Esophagus muscularis mucosa (tissue), 4 donors: ENCODE measurements around the gene TNPO1. TPM values are rescaled to one million over a fixed set of nuclear protein-coding genes. Genes with fewer than 3 reads are reported as not detected.

ENCODE experiments used
- DNase-seq: peaks from one replicate; pipeline ENCODE4 v3.0.0-alpha.2; 2017; ENCODE audit errors: extremely low spot score
- H3K27ac ChIP-seq, 4 donors: fragments of 200-600 bp; sonication (generic); replicated peaks in 1 of 4; 1 replicate in 3 of 4; 2 replicates in 1 of 4; pipeline ENCODE4 v1.5.1; 2016 to 2019; ENCODE audit warnings: mild to moderate bottlenecking in 1 of 4
- H3K27me3 ChIP-seq, 4 donors: fragments of 200-600 bp; sonication (generic); one replicate each; pipeline versions ENCODE4 v1.5.1 to v1.6.0; 2016 to 2019
- H3K36me3 ChIP-seq, 4 donors: fragments of 200-600 bp; sonication (generic); one replicate each; pipeline ENCODE4 v1.5.1; 2016 to 2019
- H3K4me1 ChIP-seq, 4 donors: fragments of 200-600 bp; sonication (generic); one replicate each; pipeline ENCODE4 v1.5.1; 2016 to 2019
- H3K4me3 ChIP-seq, 4 donors: fragments of 200-600 bp; sonication (generic); 1 replicate in 2 of 4; 2 replicates in 2 of 4; pipeline ENCODE4 v1.5.1; 2016 to 2019; ENCODE audit warnings: mild to moderate bottlenecking in 4 of 4, moderate library complexity in 1 of 4
- H3K9me3 ChIP-seq, 4 donors: fragments of 200-600 bp; sonication (generic); 1 replicate in 3 of 4; 2 replicates in 1 of 4; pipeline ENCODE4 v1.5.1; 2016 to 2019
- CTCF ChIP-seq, 3 experiments: fragments of 200-600 bp in 2 of 3; fragments of 450-650 bp in 1 of 3; sonication (generic) in 2 of 3; IDR thresholded peaks; one replicate each; pipeline ENCODE4 v1.5.1; 2017 to 2019; ENCODE audit warnings: antibody characterized with exemption in 3 of 3, mild to moderate bottlenecking in 2 of 3, moderate library complexity in 1 of 3
- EP300 ChIP-seq: sonication (generic); formaldehyde crosslinking; IDR thresholded peaks from one replicate; pipeline ENCODE4 v1.6.1; 2017; ENCODE audit warnings: antibody characterized with exemption
- POLR2A ChIP-seq: fragments of 450-650 bp; IDR thresholded peaks from one replicate; pipeline ENCODE4 v1.6.1; 2017; ENCODE audit warnings: antibody characterized with exemption, moderate library complexity, mild to moderate bottlenecking, low read depth
- POLR2AphosphoS5 ChIP-seq, 2 donors: sonication (generic); formaldehyde crosslinking; IDR thresholded peaks; one replicate each; pipeline ENCODE4 v1.6.1; 2017; ENCODE audit warnings: antibody characterized with exemption in 2 of 2
- WGBS: methylation state at CpG from one replicate; pipeline ENCODE4 v1.1.5; 2018; 5-methylcytosine and 5-hydroxymethylcytosine counted together
- intact Hi-C: fragments of 100-400 bp; cut with DNase I; formaldehyde crosslinking; loops from one replicate; pipeline ENCODE4 v1.15.1; 2023
- total RNA-seq, 4 donors: library from RNA; depleted of rRNA; stranded (reverse); fragments of >200 nt; gene quantifications; one replicate each; pipeline versions ENCODE4 v1.1.0 to v1.2.1, GENCODE V29; 2016

The TNPO1 gene
- total RNA-seq, 4 donors from 2014 or later = 67.8 to 81.8 (median 71.3) TPM

- WGBS = 99% methylated on average over 2 of the region's 2 CpGs
- no peak for DNase-seq
- Histone ChIP-seq H3K36me3 (no peaks in the 10 kb centered on the region), H3K27ac (no peak overlapping the region), H3K4me1 (peaks cover 39 to 79% (median 64%) of the 10 kb centered on the region in 4 donors), H3K27me3 (no peaks in the 10 kb centered on the region), H3K9me3 (no peaks in the 10 kb centered on the region), H3K4me3 (no peak overlapping the region)
- TF ChIP-seq EP300 (no peak), POLR2A (no peak)
- intact Hi-C loops = loop anchor here (10.0 kb wide), 1 partner anchor 482 kb away; no protein-coding TSS in a partner anchor
Observed at GRCh38 chr5:72846483-72846882, 30.0 kb downstream of the TNPO1 start.

DNA sequence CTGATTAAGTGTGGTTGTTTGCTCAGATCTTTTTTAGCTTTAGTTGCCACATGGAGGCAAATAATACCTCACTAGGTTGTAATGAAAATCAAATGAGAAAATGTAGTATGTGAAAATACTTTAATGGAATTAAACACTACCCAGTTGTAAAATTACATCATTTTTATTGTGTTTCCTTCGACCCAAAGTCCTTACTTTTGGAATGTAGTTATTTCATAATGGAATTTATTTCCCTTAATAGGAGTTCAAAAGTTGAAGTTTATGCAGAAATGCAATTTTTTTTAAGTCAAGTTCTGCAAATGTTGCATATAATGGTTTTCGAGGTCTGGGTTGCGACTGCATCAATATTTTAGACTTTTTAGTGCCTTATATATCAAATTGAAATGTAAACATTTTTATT lies 31.0 kb downstream of the TNPO1 start:
- peak overlapping the region in 3 of 4 donors; percentile 83 to 96 (median 86) for H3K27ac ChIP-seq
- H3K4me3 ChIP-seq = peak overlapping the region; percentile 71 to 90 (median 84)
- DNase-seq = no peak
- H3K36me3 ChIP-seq = no peaks in the 10 kb centered on the region
- no peaks in the 10 kb centered on the region for H3K27me3 ChIP-seq
- intact Hi-C loops = loop anchor here (10.0 kb wide), 1 partner anchor 483 kb away; no protein-coding TSS in a partner anchor
- no peak for TF ChIP-seq EP300
- no peak for TF ChIP-seq CTCF (IDR thresholded peaks at IDR 0.05)
- TF ChIP-seq POLR2A = no peak
- TF ChIP-seq POLR2AphosphoS5 (IDR thresholded peaks at IDR 0.05) = no peak
- no peaks in the 10 kb centered on the region for H3K9me3 ChIP-seq
- WGBS = 5% methylated on average over 3 of the region's 3 CpGs
- peaks cover 40 to 81% (median 64%) of the 10 kb centered on the region in 4 donors for H3K4me1 ChIP-seq

DNA sequence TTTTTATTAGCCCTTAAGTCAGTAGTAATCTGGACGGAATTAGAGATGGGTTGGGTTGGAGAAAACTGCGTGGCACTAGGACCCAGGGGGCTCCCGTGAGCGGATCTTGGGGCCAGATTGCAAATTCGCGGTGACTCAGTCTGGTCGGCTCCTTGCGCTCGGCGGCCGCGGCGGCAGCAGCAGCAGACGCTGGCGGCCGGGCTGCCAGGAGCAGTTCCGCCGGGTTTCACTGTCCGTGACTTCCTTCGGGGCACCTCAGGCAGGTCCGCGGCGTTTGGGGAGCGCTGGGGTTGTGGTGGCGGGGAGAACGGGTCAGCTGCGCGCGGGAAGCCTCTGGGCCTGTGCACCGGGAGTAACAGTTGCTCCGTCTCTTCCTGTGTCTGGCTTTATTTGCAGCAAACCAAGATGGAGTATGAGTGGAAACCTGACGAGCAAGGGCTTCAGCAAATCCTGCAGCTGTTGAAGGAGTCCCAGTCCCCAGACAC lies 31.6 kb downstream of the TNPO1 start:
- peak overlapping the region; percentile 83 to 96 (median 88) for H3K27ac ChIP-seq
- TF ChIP-seq POLR2AphosphoS5 (IDR thresholded peaks at IDR 0.05) (peak; percentile 93 to 96), EP300 (no peak), CTCF (IDR thresholded peaks at IDR 0.05) (peak in 1 of 3 experiments; percentile 25), POLR2A (peak; percentile 81)
- H3K4me1 ChIP-seq = peaks cover 42 to 81% (median 64%) of the 10 kb centered on the region in 4 donors
- 12% methylated on average over 11 of the region's 32 CpGs for WGBS
- intact Hi-C loops = loop anchor here (10.0 kb wide), 1 partner anchor 483 kb away; no protein-coding TSS in a partner anchor
- DNase-seq = peak; percentile 94
- H3K27me3 ChIP-seq = no peaks in the 10 kb centered on the region
- no peaks in the 10 kb centered on the region for H3K9me3 ChIP-seq
- H3K36me3 ChIP-seq = no peaks in the 10 kb centered on the region
- peak overlapping the region; percentile 71 to 90 (median 84) for H3K4me3 ChIP-seq

DNA sequence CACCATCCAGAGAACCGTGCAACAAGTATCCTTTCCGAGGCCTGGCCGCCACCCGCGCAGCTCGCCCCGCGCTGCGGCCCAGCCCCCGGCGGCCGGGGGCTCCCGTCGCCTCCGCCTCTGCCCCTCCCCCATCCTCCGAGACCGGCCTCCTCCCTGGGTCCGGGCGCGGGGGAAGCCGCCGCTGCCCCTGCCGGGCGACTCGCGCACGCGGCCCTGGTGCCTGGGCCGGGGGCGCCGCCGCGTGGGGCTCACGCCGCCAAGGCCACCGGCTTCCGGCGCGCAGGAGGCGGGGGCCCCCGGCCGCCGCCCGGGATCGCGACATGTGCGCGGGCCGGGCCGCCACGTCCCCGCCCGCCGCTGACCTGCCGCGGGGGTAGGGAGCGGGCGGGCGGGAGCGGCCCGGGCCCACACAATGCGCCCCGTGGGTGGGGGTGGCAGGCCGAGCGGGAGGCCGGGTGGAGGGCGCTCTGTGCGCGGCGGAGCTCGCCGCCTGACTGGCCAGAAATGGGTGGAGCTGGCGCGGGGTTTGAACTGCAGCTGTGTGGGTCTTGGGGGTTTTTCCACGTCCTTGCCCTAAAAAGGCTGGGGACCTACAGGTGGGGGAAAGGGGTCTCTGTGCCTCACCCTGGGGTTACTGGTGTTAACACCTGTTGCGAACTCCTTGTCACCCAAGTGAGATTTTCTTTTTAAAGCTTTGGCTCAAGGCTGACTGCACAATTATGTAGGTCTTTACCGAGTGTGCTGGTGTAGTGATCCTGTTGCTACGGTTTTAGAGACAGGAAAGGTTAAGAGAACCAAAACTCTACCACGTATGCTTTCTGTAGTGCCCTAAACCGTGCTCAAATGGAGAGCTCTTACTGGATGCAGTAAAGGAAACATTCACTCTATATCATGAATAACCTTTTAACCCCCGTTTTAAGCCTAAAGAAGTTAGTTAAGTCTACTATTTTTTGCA lies 32.3 kb downstream of the TNPO1 start:
- peaks cover 42 to 80% (median 65%) of the 10 kb centered on the region in 4 donors for H3K4me1 ChIP-seq
- intact Hi-C loops = loop anchor here (10.0 kb wide), 1 partner anchor 484 kb away; no protein-coding TSS in a partner anchor

More for the DNA sequence above, 32.3 kb downstream of the TNPO1 start:
- no peaks in the 10 kb centered on the region for H3K27me3 ChIP-seq
- H3K4me3 ChIP-seq = peak overlapping the region; percentile 71 to 90 (median 84)
- WGBS = under 1% methylated on average over 15 of the region's 81 CpGs
- no peaks in the 10 kb centered on the region for H3K9me3 ChIP-seq
- peaks cover 0 to 4% (median 0%) of the 10 kb centered on the region in 4 donors for H3K36me3 ChIP-seq
- DNase-seq = no peak
- TF ChIP-seq CTCF (IDR thresholded peaks at IDR 0.05) (no peak), POLR2A (no peak), POLR2AphosphoS5 (IDR thresholded peaks at IDR 0.05) (no peak), EP300 (no peak)
- peak overlapping the region; percentile 83 to 96 (median 88) for H3K27ac ChIP-seq
